BLaER1 treated with 17β-estradiol and CSF1 and Interleukin-3, amounts not matched to agents 10 nM and 100 nM (cell line): Measurements from ENCODE around the gene HAND2.
A peak's percentile ranks its signal among the peaks of the same experiment; 100 is the strongest.

Experiments
- H3K27ac ChIP-seq, 11 experiments: shearing (Covaris generic); formaldehyde crosslinking; 2 replicates each; pipeline ENCODE4 v1.8.1; 2022
- H3K27me3 ChIP-seq, 11 experiments: shearing (Covaris generic); formaldehyde crosslinking; 2 replicates each; pipeline ENCODE4 v1.8.1; 2022
- H3K36me3 ChIP-seq, 11 experiments: shearing (Covaris generic); formaldehyde crosslinking; 2 replicates each; pipeline ENCODE4 v1.8.1; 2022
- H3K4me1 ChIP-seq, 10 experiments: shearing (Covaris generic); formaldehyde crosslinking; 2 replicates each; pipeline ENCODE4 v1.8.1; 2022
- H3K4me2 ChIP-seq, 11 experiments: shearing (Covaris generic); formaldehyde crosslinking; 2 replicates each; pipeline ENCODE4 v1.8.1; 2022
- H3K4me3 ChIP-seq, 10 experiments: shearing (Covaris generic); formaldehyde crosslinking; 2 replicates each; pipeline ENCODE4 v1.8.1; 2022
- H3K9ac ChIP-seq, 11 experiments: shearing (Covaris generic); formaldehyde crosslinking; 2 replicates each; pipeline ENCODE4 v1.8.1; 2022
- H3K9me3 ChIP-seq, 11 experiments: shearing (Covaris generic); formaldehyde crosslinking; replicated peaks in 1 of 11; 2 replicates each; pipeline ENCODE4 v1.8.1; 2022
- H4K20me1 ChIP-seq, 11 experiments: shearing (Covaris generic); formaldehyde crosslinking; 2 replicates each; pipeline ENCODE4 v1.8.1; 2022
- Cebpa-rat ChIP-seq, 11 experiments: shearing (Covaris generic); IDR thresholded peaks; 2 replicates each; pipeline ENCODE4 v1.8.1; 2022

Gene HAND2

GRCh38 chr4:173522951-173523395 is 7.1 kb downstream of the HAND2 start:
- Histone ChIP-seq H3K27me3 (peaks cover 35 to 63% (median 54%) of the 10 kb centered on the region in 11 experiments), H3K4me3 (no peak overlapping the region), H3K36me3 (0 out of 22 replicates have a peak, but pooled peaks cover 0 to 3% (median 0%) of the 10 kb centered on the region in 11 experiments), H3K9me3 (peaks cover 80 to 90% (median 89%) of the 10 kb centered on the region in 11 experiments), H3K4me2 (no peak overlapping the region), H3K4me1 (peaks cover 0 to 1% (median 0%) of the 10 kb centered on the region in 10 experiments; a peak in 2 of 20 replicates), H3K9ac (no peak overlapping the region), H4K20me1 (no peaks in the 10 kb centered on the region), H3K27ac (no peak overlapping the region)
- TF ChIP-seq Cebpa-rat (IDR thresholded peaks at IDR 0.05): no peak

- TF ChIP-seq Cebpa-rat (IDR thresholded peaks at IDR 0.05): no peak
- 0 out of 22 replicates have a peak, but pooled peaks cover 0 to 3% (median 0%) of the 10 kb centered on the region in 11 experiments for H3K36me3 ChIP-seq
- H3K4me1 ChIP-seq: peaks cover 0 to 6% (median 0%) of the 10 kb centered on the region in 10 experiments; a peak in 2 of 20 replicates
- H3K9me3 ChIP-seq: peaks cover 80 to 90% (median 89%) of the 10 kb centered on the region in 11 experiments
- H4K20me1 ChIP-seq: no peaks in the 10 kb centered on the region
- no peak overlapping the region for H3K4me2 ChIP-seq
- no peak overlapping the region for H3K27ac ChIP-seq
- H3K4me3 ChIP-seq: 0 out of 20 replicates have a peak overlapping the region, but pooled peaks of 1 of the 10 experiments have one; percentile 2
- peaks cover 36 to 63% (median 54%) of the 10 kb centered on the region in 11 experiments for H3K27me3 ChIP-seq
- H3K9ac ChIP-seq: no peak overlapping the region
Measured at GRCh38 chr4:173522160-173522950, 7.7 kb downstream of the HAND2 start.

- H3K4me1 ChIP-seq: peaks cover 0 to 6% (median 0%) of the 10 kb centered on the region in 10 experiments; a peak in 2 of 20 replicates
- H3K4me3 ChIP-seq: no peak overlapping the region
- H3K9me3 ChIP-seq: peaks cover 80 to 90% (median 89%) of the 10 kb centered on the region in 11 experiments
- H3K36me3 ChIP-seq: 0 out of 22 replicates have a peak, but pooled peaks cover 0 to 3% (median 0%) of the 10 kb centered on the region in 11 experiments
- H4K20me1 ChIP-seq: no peaks in the 10 kb centered on the region
- H3K27me3 ChIP-seq: peaks cover 36 to 63% (median 54%) of the 10 kb centered on the region in 11 experiments
- no peak overlapping the region for H3K4me2 ChIP-seq
- no peak overlapping the region for H3K27ac ChIP-seq
- no peak for TF ChIP-seq Cebpa-rat (IDR thresholded peaks at IDR 0.05)
- no peak overlapping the region for H3K9ac ChIP-seq
Measured at GRCh38 chr4:173521467-173522159, 8.4 kb downstream of the HAND2 start.

GRCh38 chr4:173520921-173521466 is 9.0 kb downstream of the HAND2 start:
- H3K9me3 ChIP-seq: peaks cover 79 to 90% (median 89%) of the 10 kb centered on the region in 11 experiments
- H3K4me2 ChIP-seq: no peak overlapping the region
- H3K4me1 ChIP-seq: peaks cover 0 to 6% (median 0%) of the 10 kb centered on the region in 10 experiments; a peak in 2 of 20 replicates
- TF ChIP-seq Cebpa-rat (IDR thresholded peaks at IDR 0.05): no peak
- peaks cover 32 to 63% (median 53%) of the 10 kb centered on the region in 11 experiments for H3K27me3 ChIP-seq
- H4K20me1 ChIP-seq: no peaks in the 10 kb centered on the region
- H3K4me3 ChIP-seq: no peak overlapping the region
- 0 out of 22 replicates have a peak, but pooled peaks cover 0 to 3% (median 0%) of the 10 kb centered on the region in 11 experiments for H3K36me3 ChIP-seq
- H3K27ac ChIP-seq: no peak overlapping the region
- no peak overlapping the region for H3K9ac ChIP-seq

- Histone ChIP-seq H3K4me3 (no peak overlapping the region), H3K27ac (no peak overlapping the region), H3K9ac (no peak overlapping the region), H3K4me2 (no peak overlapping the region), H3K36me3 (0 out of 22 replicates have a peak, but pooled peaks cover 0 to 3% (median 0%) of the 10 kb centered on the region in 11 experiments), H4K20me1 (no peaks in the 10 kb centered on the region), H3K9me3 (peaks cover 64 to 79% (median 76%) of the 10 kb centered on the region in 11 experiments), H3K27me3 (peaks cover 24 to 56% (median 43%) of the 10 kb centered on the region in 11 experiments), H3K4me1 (peaks cover 0 to 6% (median 0%) of the 10 kb centered on the region in 10 experiments; a peak in 2 of 20 replicates)
- TF ChIP-seq Cebpa-rat (IDR thresholded peaks at IDR 0.05): no peak
Measured at GRCh38 chr4:173519111-173520101, 10.6 kb downstream of the HAND2 start.

GRCh38 chr4:173518425-173519102 is 11.5 kb downstream of the HAND2 start:
- H3K27ac ChIP-seq: no peak overlapping the region
- no peak overlapping the region for H3K9ac ChIP-seq
- 0 out of 22 replicates have a peak, but pooled peaks cover 0 to 3% (median 0%) of the 10 kb centered on the region in 11 experiments for H3K36me3 ChIP-seq
- TF ChIP-seq Cebpa-rat (IDR thresholded peaks at IDR 0.05): no peak
- no peak overlapping the region for H3K4me3 ChIP-seq
- H3K9me3 ChIP-seq: peaks cover 55 to 71% (median 68%) of the 10 kb centered on the region in 11 experiments
- no peak overlapping the region for H3K4me2 ChIP-seq
- H3K4me1 ChIP-seq: peaks cover 0 to 6% (median 0%) of the 10 kb centered on the region in 10 experiments; a peak in 2 of 20 replicates
- H4K20me1 ChIP-seq: no peaks in the 10 kb centered on the region
- H3K27me3 ChIP-seq: peaks cover 23 to 48% (median 37%) of the 10 kb centered on the region in 11 experiments

- TF ChIP-seq Cebpa-rat (IDR thresholded peaks at IDR 0.05): no peak
- Histone ChIP-seq H3K4me1 (peaks cover 0 to 6% (median 0%) of the 10 kb centered on the region in 10 experiments; a peak in 2 of 20 replicates), H3K4me3 (no peak overlapping the region), H4K20me1 (no peaks in the 10 kb centered on the region), H3K9ac (no peak overlapping the region), H3K36me3 (0 out of 22 replicates have a peak, but pooled peaks cover 0 to 3% (median 0%) of the 10 kb centered on the region in 11 experiments), H3K4me2 (peak overlapping the region in 3 of 11 experiments; percentile 17 to 34 (median 31); a peak in 3 of 22 replicates), H3K27me3 (peaks cover 23 to 46% (median 36%) of the 10 kb centered on the region in 11 experiments), H3K27ac (no peak overlapping the region), H3K9me3 (peaks cover 49 to 64% (median 61%) of the 10 kb centered on the region in 11 experiments)
Measured at GRCh38 chr4:173517781-173518424, 12.1 kb downstream of the HAND2 start.
